MM.1S (cell line): ENCODE data around the gene LMTK3.

Experiments
- EZH2 ChIP-seq: fragments of 300-600 bp; sonication (generic); optimal IDR thresholded peaks from 2 replicates; pipeline ENCODE3; 2017; ENCODE audit warnings: low read depth, mild to moderate bottlenecking, antibody characterized with exemption, low read length, mixed read lengths
- EZH2phosphoT487 ChIP-seq: fragments of 300-600 bp; sonication (generic); IDR thresholded peaks from 2 replicates; pipeline ENCODE4 v1.6.1; 2018; ENCODE audit warnings: antibody characterized with exemption, low read length
- TF ChIP-seq, protein P1 (sequence below): fragments of 300-600 bp; sonication (generic); IDR thresholded peaks from 2 replicates; pipeline ENCODE4 v1.5.1; 2016; ENCODE audit warnings: antibody characterized with exemption, low read length, mixed read lengths

DNA sequence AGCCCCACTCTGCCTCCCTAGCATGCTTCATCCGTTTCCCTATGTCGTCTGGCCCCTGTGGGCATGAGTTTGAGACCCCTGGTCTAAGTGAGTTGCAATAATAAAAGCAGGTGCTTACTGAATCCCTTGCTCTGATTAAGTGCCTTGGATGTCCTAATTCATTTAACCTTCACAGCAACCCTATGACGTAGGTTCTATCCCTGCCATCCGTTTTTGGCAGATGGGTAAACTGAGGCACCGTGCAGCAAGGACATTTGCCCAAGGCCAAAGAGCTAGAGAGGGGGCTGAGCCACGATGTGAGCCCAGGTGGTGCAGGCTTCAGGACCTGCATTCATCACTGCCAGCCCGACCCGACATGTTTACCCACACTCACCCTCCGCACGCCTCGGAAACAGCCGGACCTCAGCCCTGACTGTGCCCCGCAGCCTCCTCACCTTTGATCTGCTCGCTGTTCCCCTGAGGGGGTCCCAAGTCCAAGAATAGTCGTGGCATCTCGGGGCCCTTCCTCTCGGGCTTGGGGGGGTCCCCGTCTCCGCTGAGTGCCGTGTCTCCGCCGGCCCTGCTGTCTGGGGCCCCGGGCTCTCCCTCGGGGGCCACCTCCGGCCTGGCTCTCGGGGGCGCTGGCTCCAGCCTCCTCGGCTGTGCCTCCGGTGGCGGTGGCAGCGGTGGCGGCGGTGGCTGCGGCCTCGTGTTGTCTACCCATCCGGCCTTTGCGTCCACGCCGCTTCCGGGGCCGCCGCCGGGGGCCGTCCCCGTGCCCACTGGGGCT, 14.5 kb downstream of the LMTK3 start:
- TF ChIP-seq, protein P1, sequence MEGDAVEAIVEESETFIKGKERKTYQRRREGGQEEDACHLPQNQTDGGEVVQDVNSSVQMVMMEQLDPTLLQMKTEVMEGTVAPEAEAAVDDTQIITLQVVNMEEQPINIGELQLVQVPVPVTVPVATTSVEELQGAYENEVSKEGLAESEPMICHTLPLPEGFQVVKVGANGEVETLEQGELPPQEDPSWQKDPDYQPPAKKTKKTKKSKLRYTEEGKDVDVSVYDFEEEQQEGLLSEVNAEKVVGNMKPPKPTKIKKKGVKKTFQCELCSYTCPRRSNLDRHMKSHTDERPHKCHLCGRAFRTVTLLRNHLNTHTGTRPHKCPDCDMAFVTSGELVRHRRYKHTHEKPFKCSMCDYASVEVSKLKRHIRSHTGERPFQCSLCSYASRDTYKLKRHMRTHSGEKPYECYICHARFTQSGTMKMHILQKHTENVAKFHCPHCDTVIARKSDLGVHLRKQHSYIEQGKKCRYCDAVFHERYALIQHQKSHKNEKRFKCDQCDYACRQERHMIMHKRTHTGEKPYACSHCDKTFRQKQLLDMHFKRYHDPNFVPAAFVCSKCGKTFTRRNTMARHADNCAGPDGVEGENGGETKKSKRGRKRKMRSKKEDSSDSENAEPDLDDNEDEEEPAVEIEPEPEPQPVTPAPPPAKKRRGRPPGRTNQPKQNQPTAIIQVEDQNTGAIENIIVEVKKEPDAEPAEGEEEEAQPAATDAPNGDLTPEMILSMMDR = no peak
- TF ChIP-seq EZH2 (no peak), EZH2phosphoT487 (no peak)
